Activated T-helper 1 cell treated with anti-CD3 and anti-CD28 coated beads, Interleukin-12 subunit alpha, Interleukin-12 subunit beta, Interleukin-2, Interleukin-4 antibody, amounts not matched to agents 30 ng/mL and 10 ng/mL and 1 ng/mL, durations not matched to agents 14 hours and 24 hours and 36 hours (primary cell): Measurements from ENCODE around the gene TOMM6. TPM values are rescaled to one million over a fixed set of nuclear protein-coding genes. Genes with fewer than 3 reads are reported as not detected.
"Not testable (repeated sequence)": the region's sequence is repeated elsewhere in the genome, so short reads cannot be mapped to it uniquely, and the experiment has no call there.

Experiments
- DNase-seq: peaks from one replicate; pipeline ENCODE4 v3.0.0; 2021; ENCODE audit warnings: low spot score
- H3K27ac Mint-ChIP-seq: one replicate; pipeline ENCODE4 v1.8.0; 2021; ENCODE audit warnings: mild to moderate bottlenecking, mixed read lengths
- H3K27me3 Mint-ChIP-seq: one replicate; pipeline ENCODE4 v1.8.0; 2022; ENCODE audit warnings: mild to moderate bottlenecking, moderate library complexity, mixed read lengths; ENCODE audit not compliant: insufficient read depth
- H3K36me3 Mint-ChIP-seq: one replicate; pipeline ENCODE4 v1.8.0; 2021; ENCODE audit warnings: low read depth, mixed read lengths
- H3K4me1 Mint-ChIP-seq: one replicate; pipeline ENCODE4 v1.8.0; 2021; ENCODE audit warnings: low read depth, mixed read lengths
- H3K4me3 Mint-ChIP-seq: one replicate; pipeline ENCODE4 v1.8.0; 2021; ENCODE audit warnings: mild to moderate bottlenecking, moderate library complexity, mixed read lengths
- H3K9me3 Mint-ChIP-seq: one replicate; pipeline ENCODE4 v1.8.0; 2021; ENCODE audit warnings: mixed read lengths
- intact Hi-C: fragments of 100-400 bp; cut with micrococcal nuclease; formaldehyde crosslinking; loops from one replicate; pipeline ENCODE4 v1.15.1; 2024
- total RNA-seq: library from RNA; stranded (reverse); gene quantifications from 2 replicates; pipeline ENCODE4 v1.2.3, GENCODE V29; 2022

The TOMM6 gene
- total RNA-seq, 1 donor from 2014 or later = 338 TPM

DNA sequence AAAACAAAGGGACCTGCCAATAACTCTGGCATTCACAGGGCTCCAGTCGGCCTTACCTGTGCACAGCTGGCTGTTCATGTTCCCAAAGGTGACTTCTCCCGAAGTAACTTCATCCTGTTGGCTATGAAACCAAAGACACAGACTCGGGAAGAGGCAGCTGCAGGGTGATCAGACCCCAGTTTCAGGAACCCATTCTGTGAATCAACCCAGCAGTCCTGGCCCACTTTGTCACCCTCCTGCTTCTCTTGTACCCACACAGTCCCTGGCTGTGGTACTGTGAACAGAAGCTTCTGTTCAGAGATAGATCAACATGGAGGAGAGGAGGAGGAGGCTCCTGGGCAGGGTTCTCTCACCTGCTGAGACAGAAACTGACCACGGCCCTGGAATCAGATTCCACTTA is 31.6 kb upstream of the TOMM6 start:
- Mint-ChIP-seq H3K4me1 (no peaks in the 10 kb centered on the region), H3K4me3 (no peak overlapping the region), H3K27ac (no peak overlapping the region), H3K27me3 (peaks cover 20% of the 10 kb centered on the region), H3K9me3 (no peaks in the 10 kb centered on the region), H3K36me3 (no peaks in the 10 kb centered on the region)
- DNase-seq = no peak
- intact Hi-C loops = no loop called here

- Mint-ChIP-seq H3K27ac (no peak overlapping the region), H3K36me3 (no peaks in the 10 kb centered on the region), H3K9me3 (no peaks in the 10 kb centered on the region), H3K4me3 (no peak overlapping the region), H3K27me3 (peaks cover 20% of the 10 kb centered on the region), H3K4me1 (no peaks in the 10 kb centered on the region)
- no peak for DNase-seq
- intact Hi-C loops = no loop called here
Observed at GRCh38 chr6:41756354-41756753, 31.1 kb upstream of the TOMM6 start.

DNA sequence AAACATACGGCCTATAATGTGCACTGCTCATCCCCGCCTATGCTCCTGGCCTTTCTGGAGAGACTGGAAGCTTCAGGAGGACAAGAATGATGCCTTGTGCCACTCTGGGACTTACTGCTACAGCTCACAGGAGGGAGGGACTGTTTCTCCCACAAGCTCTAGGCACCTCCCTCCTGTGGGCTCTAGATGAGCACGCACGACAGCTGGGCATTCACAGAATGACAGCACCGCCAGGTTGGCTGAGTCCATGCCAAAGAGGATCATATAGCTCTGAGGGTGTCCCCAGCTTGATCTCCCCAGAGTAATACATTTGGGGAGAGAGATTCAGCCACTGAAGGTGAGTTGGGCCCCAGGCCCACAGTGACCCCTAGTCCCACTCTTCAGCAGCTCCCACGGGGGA is 30.2 kb upstream of the TOMM6 start:
- Mint-ChIP-seq H3K4me1 (no peaks in the 10 kb centered on the region), H3K36me3 (no peaks in the 10 kb centered on the region), H3K27ac (no peak overlapping the region), H3K9me3 (no peaks in the 10 kb centered on the region), H3K4me3 (no peak overlapping the region), H3K27me3 (peaks cover 20% of the 10 kb centered on the region)
- no peak for DNase-seq
- intact Hi-C loops = no loop called here

- no peak for DNase-seq
- H3K9me3 Mint-ChIP-seq = no peaks in the 10 kb centered on the region
- intact Hi-C loops = no loop called here
- H3K4me1 Mint-ChIP-seq = no peaks in the 10 kb centered on the region
- H3K4me3 Mint-ChIP-seq = no peak overlapping the region
- no peak overlapping the region for H3K27ac Mint-ChIP-seq
- no peaks in the 10 kb centered on the region for H3K36me3 Mint-ChIP-seq
- H3K27me3 Mint-ChIP-seq = peaks cover 19% of the 10 kb centered on the region
Observed at GRCh38 chr6:41757931-41758640, 29.4 kb upstream of the TOMM6 start.

DNA sequence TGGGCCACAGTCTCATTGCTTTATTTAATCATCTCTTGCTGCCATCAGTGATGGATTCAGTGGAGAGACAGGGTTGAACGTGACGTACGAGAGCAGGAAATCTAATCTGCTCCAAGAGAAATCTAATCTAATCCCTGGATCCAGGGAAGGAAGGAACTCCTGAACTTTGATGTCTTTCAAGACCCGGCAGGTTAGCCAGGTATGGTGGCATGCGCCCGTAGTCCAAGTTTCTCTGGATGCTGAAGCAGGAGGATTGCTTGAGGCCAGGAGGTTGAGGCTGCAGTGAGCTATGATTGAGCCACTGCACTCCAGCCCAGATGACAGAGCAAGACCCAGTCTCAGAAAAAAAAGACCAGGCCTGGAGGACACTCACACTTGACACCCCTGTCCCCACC is 28.9 kb upstream of the TOMM6 start:
- intact Hi-C loops = no loop called here
- H3K4me1 Mint-ChIP-seq = no peaks in the 10 kb centered on the region
- no peak for DNase-seq
- peaks cover 15% of the 10 kb centered on the region for H3K27me3 Mint-ChIP-seq
- no peak overlapping the region for H3K27ac Mint-ChIP-seq
- H3K36me3 Mint-ChIP-seq = no peaks in the 10 kb centered on the region
- H3K9me3 Mint-ChIP-seq = no peaks in the 10 kb centered on the region
- no peak overlapping the region for H3K4me3 Mint-ChIP-seq

DNA sequence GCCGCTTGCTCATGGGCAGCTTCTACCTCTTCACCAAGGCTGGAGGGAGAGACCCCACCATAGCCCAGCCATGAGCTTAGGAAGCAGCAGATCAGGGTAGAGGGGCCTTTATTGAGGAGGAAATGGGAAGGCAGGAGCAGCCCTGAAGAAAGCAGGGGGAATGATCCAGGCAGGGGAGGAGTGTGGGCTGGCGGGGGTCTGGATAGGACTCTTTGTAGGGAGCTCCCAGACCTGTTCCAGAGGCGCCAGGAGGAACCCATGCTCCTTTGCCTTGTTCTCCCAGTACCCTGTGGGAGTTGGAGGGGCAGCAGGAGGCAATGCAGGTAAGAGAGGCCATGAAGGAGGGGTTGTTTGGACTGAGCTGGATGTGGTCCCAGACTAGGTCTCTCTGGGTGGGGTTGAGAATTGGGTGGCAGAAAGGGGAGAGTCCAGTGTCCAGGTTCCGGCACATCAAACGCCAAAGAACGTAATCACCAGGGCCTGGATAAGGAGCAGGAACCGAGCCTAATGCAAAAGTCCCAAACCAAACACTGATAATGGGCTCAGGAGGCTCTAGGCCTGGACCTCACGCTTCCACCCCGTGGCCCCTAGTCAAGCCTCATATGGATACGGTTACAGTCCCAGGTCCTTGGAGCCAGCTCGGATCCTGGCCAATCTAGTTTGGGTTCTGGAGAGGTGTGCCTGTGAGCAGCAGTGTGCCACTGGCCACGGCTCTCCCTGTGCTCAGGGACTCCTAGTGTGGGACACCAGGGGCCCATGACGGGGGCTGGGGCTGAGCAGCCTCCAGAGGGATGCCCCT is 28.2 kb upstream of the TOMM6 start:
- H3K9me3 Mint-ChIP-seq = no peaks in the 10 kb centered on the region
- no peak overlapping the region for H3K4me3 Mint-ChIP-seq
- H3K4me1 Mint-ChIP-seq = no peaks in the 10 kb centered on the region
- no peak for DNase-seq
- peaks cover 13% of the 10 kb centered on the region for H3K27me3 Mint-ChIP-seq
- H3K36me3 Mint-ChIP-seq = no peaks in the 10 kb centered on the region
- intact Hi-C loops = no loop called here
- no peak overlapping the region for H3K27ac Mint-ChIP-seq

DNA sequence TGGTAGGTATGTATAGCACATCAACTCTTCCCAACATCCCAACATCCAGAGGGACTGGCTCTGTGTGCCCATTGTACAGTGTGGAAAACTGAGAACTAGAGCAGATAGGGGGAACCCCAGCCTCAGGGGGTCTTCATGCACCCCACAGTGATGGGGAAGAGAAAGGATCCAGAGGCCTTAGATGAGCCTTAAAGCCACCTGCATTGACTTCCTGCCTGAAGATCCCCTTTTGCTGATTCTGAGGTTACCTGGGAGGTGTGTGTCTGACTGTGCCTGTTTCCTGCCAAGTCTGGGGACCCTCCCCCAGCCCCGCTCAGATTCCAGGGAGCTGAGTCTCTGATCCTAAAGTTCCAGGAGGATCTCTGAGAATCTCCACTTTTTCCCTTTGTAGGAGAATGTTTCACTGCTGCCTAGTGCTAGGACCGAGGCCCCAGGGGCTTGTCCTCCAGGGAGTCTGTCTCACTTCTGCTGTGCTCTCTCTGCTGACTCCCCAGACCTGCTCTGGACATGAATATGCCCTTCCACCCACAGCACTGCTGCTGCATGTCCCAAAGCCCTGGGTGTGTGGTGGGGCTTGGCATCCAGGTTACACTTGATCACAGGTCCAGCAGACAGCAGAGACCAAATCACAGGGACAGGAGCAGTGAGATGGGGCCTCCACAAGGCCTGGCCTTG is 27.5 kb upstream of the TOMM6 start:
- intact Hi-C loops = no loop called here
- peaks cover 10% of the 10 kb centered on the region for H3K27me3 Mint-ChIP-seq
- DNase-seq = no peak
- H3K4me1 Mint-ChIP-seq = no peaks in the 10 kb centered on the region
- no peak overlapping the region for H3K4me3 Mint-ChIP-seq
- no peaks in the 10 kb centered on the region for H3K9me3 Mint-ChIP-seq
- no peak overlapping the region for H3K27ac Mint-ChIP-seq
- no peaks in the 10 kb centered on the region for H3K36me3 Mint-ChIP-seq

- intact Hi-C loops = no loop called here
- H3K9me3 Mint-ChIP-seq = no peaks in the 10 kb centered on the region
- H3K27ac Mint-ChIP-seq = no peak overlapping the region
- no peak for DNase-seq
- peaks cover 4% of the 10 kb centered on the region for H3K4me1 Mint-ChIP-seq
- no peaks in the 10 kb centered on the region for H3K36me3 Mint-ChIP-seq
- H3K4me3 Mint-ChIP-seq = no peak overlapping the region
- peaks cover 8% of the 10 kb centered on the region for H3K27me3 Mint-ChIP-seq
Observed at GRCh38 chr6:41763470-41763869, 24.0 kb upstream of the TOMM6 start.

GRCh38 chr6:41766043-41766664 is 21.3 kb upstream of the TOMM6 start:
- H3K36me3 Mint-ChIP-seq, DNase-seq, H3K27ac Mint-ChIP-seq, H3K4me3 Mint-ChIP-seq, H3K9me3 Mint-ChIP-seq, intact Hi-C loops, H3K27me3 Mint-ChIP-seq: not testable (repeated sequence)
- peaks cover 12% of the 10 kb centered on the region for H3K4me1 Mint-ChIP-seq

DNA sequence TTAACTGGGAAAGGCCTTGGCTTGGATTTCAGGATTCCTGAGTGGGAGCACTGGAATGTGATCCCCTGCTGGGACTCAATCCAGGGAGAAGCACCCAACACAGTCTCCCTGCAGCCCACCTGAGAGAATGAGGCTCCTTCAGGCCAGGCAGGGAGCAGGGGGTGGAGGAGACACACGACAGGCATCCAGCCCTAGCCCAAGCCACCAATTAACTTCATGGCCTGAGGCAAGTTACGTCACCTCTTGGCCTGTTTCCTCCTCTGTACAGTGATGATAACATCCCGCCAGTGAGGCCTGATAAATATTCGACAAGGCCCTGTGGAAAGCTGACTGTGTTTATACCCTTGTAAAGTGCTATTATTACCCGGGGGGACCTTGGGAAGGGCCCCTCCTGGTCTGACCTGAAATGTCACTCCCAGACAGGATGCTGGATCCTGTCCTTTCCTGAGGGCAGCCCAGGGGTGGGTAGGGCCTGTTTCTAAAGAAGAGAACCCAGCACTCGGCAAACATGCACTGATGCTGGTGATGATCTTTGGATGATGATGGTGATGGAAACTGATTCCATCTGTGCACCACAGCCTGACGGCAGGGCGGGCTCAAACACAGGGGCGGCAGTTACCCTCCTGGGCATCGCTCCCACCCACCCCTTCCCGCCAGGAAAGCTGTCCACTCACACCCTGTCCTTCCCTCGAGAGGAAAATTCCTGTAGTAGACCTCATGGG is 20.2 kb upstream of the TOMM6 start:
- no peak overlapping the region for H3K27ac Mint-ChIP-seq
- peaks cover 12% of the 10 kb centered on the region for H3K4me1 Mint-ChIP-seq
- H3K4me3 Mint-ChIP-seq = no peak overlapping the region
- no peaks in the 10 kb centered on the region for H3K9me3 Mint-ChIP-seq
- intact Hi-C loops = no loop called here
- no peak for DNase-seq
- peaks cover 5% of the 10 kb centered on the region for H3K27me3 Mint-ChIP-seq
- H3K36me3 Mint-ChIP-seq = no peaks in the 10 kb centered on the region

GRCh38 chr6:41768545-41769308 is 18.8 kb upstream of the TOMM6 start:
- DNase-seq = no peak
- H3K9me3 Mint-ChIP-seq = no peaks in the 10 kb centered on the region
- H3K4me3 Mint-ChIP-seq = no peak overlapping the region
- intact Hi-C loops = no loop called here
- no peak overlapping the region for H3K27ac Mint-ChIP-seq
- peaks cover 5% of the 10 kb centered on the region for H3K27me3 Mint-ChIP-seq
- H3K4me1 Mint-ChIP-seq = peaks cover 12% of the 10 kb centered on the region
- no peaks in the 10 kb centered on the region for H3K36me3 Mint-ChIP-seq

DNA sequence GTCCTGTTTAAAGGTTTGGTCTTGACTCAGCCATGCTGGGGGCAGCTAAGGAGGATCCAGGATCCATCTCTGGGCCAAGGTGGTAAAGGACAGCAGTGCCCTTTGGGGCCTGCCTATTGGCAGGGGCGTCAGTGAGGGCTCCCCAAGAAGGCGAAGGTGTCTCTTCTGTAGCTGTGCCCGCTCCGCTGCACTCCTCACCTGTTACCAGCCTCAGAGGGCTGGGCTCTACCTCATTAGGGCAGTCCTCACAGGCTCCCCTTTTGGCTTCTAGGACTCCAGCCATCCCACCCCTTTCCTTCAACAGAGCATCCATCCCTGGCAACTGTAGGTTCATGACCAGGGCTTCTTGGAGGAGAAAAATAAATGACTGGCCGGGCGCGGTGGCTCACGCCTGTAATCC is 18.1 kb upstream of the TOMM6 start:
- peaks cover 4% of the 10 kb centered on the region for H3K36me3 Mint-ChIP-seq
- H3K4me3 Mint-ChIP-seq = no peak overlapping the region
- peaks cover 12% of the 10 kb centered on the region for H3K4me1 Mint-ChIP-seq
- H3K9me3 Mint-ChIP-seq = no peaks in the 10 kb centered on the region
- intact Hi-C loops = no loop called here
- no peak for DNase-seq
- H3K27ac Mint-ChIP-seq = no peak overlapping the region
- peaks cover 3% of the 10 kb centered on the region for H3K27me3 Mint-ChIP-seq
